Activated CD8-positive, alpha-beta T cell treated with anti-CD3 and anti-CD28 coated beads for 36 hours (primary cell): ENCODE measurements around the gene BROX. TPM values are rescaled to one million over a fixed set of nuclear protein-coding genes. Genes with fewer than 3 reads are reported as not detected.
"Not testable (repeated sequence)": the region's sequence is repeated elsewhere in the genome, so short reads cannot be mapped to it uniquely, and the experiment has no call there.

Experiments used
- ATAC-seq: fragments of 200-7000 bp; cut with Tn5 transposase; one replicate; pipeline ENCODE4 v1.10.0; 2021; ENCODE audit warnings: mild to moderate bottlenecking, moderate library complexity
- CTCF ChIA-PET: fragments of 350-600 bp; sonication (Branson Sonifier 250); formaldehyde crosslinking; loops from one replicate; lab custom pipeline; 2021; ENCODE audit warnings: antibody characterized with exemption; lab: Charles Lee
- POLR2A ChIA-PET: fragments of 350-600 bp; sonication (Branson Sonifier 250); formaldehyde crosslinking; loops from one replicate; lab custom pipeline; 2021; ENCODE audit warnings: antibody characterized with exemption; lab: Charles Lee
- DNase-seq: peaks from one replicate; pipeline ENCODE4 v3.0.0-alpha.2; 2020
- H3K27ac Mint-ChIP-seq: one replicate; pipeline ENCODE4 v1.8.0; 2021; ENCODE audit warnings: mild to moderate bottlenecking, mixed read lengths
- H3K27me3 Mint-ChIP-seq: one replicate; pipeline ENCODE4 v1.8.0; 2021; ENCODE audit warnings: mixed read lengths
- H3K36me3 Mint-ChIP-seq: one replicate; pipeline ENCODE4 v1.8.0; 2021; ENCODE audit warnings: low read depth, mixed read lengths
- H3K4me1 Mint-ChIP-seq: one replicate; pipeline ENCODE4 v1.8.0; 2021; ENCODE audit warnings: low read depth, mixed read lengths
- H3K4me3 Mint-ChIP-seq: one replicate; pipeline ENCODE4 v1.8.0; 2021; ENCODE audit warnings: mild to moderate bottlenecking, moderate library complexity, mixed read lengths
- H3K9me3 Mint-ChIP-seq: one replicate; pipeline ENCODE4 v1.8.0; 2021; ENCODE audit warnings: mixed read lengths
- CTCF ChIP-seq: fragments of 200-600 bp; IDR thresholded peaks from one replicate; pipeline ENCODE4 v1.8.0; 2022; ENCODE audit warnings: antibody characterized with exemption, mild to moderate bottlenecking
- intact Hi-C: fragments of 100-400 bp; cut with micrococcal nuclease; formaldehyde crosslinking; loops from one replicate; pipeline ENCODE4 v1.10.0; 2022
- total RNA-seq, 2 experiments: library from RNA; stranded (reverse); gene quantifications; one replicate each; pipeline ENCODE4 v1.2.3, GENCODE V29; 2021

Gene BROX
- total RNA-seq, 2 experiments from 2014 or later = 25.7 to 32.8 TPM

- CTCF ChIA-PET = interaction anchor here (1.7 kb wide), 1 partner anchor 387 kb away, joined by 7 read pairs; no protein-coding TSS in a partner anchor
- Mint-ChIP-seq H3K9me3 (no peaks in the 10 kb centered on the region), H3K4me1 (peaks cover 6% of the 10 kb centered on the region), H3K27ac (no peak within 1 kb of the TSS), H3K36me3 (peaks cover 12% of the 10 kb centered on the region), H3K4me3 (no peak within 1 kb of the TSS), H3K27me3 (no peaks in the 10 kb centered on the region)
- TF ChIP-seq CTCF = no peak
- DNase-seq (no peak), ATAC-seq (no peak)
- intact Hi-C loops = no loop called here
- POLR2A ChIA-PET = no interaction called here
These were observed 24.6 kb downstream of the BROX start, which contains the start of gene FAM177B for GRCh38 chr1:222736972-222737371. FAM177B (plus strand) TSS chr1:222737202; CDS start chr1:222746546, 9,344 bp downstream.

GRCh38 chr1:222739465-222739864, 27.1 kb downstream of the BROX start:
- Mint-ChIP-seq H3K27me3 (no peaks in the 10 kb centered on the region), H3K4me1 (no peaks in the 10 kb centered on the region), H3K36me3 (peaks cover 2% of the 10 kb centered on the region), H3K4me3 (no peak overlapping the region), H3K27ac (no peak overlapping the region), H3K9me3 (no peaks in the 10 kb centered on the region)
- intact Hi-C loops = loop anchor here (2.0 kb wide), 1 partner anchor 341 kb away; no protein-coding TSS in a partner anchor
- no peak for ATAC-seq
- DNase-seq = no peak
- ChIA-PET POLR2A (no interaction called here), CTCF (interaction anchor here (0.7 to 1.7 kb wide), 12 partner anchors 12 to 384 kb away, joined by 3 to 8 read pairs (median 4); no protein-coding TSS in a partner anchor)
- TF ChIP-seq CTCF = no peak

GRCh38 chr1:222739929-222740328, 27.6 kb downstream of the BROX start:
- H3K27me3 Mint-ChIP-seq = no peaks in the 10 kb centered on the region
- no peak overlapping the region for H3K4me3 Mint-ChIP-seq
- ChIA-PET CTCF (interaction anchor here (0.9 to 1.7 kb wide), 4 partner anchors 33 to 384 kb away, joined by 3 to 8 read pairs (median 4); no protein-coding TSS in a partner anchor), POLR2A (no interaction called here)
- H3K36me3 Mint-ChIP-seq = peaks cover 2% of the 10 kb centered on the region
- TF ChIP-seq CTCF = no peak
- H3K27ac Mint-ChIP-seq = no peak overlapping the region
- intact Hi-C loops = loop anchor here (2.0 kb wide), 1 partner anchor 341 kb away; no protein-coding TSS in a partner anchor
- H3K4me1 Mint-ChIP-seq = no peaks in the 10 kb centered on the region
- no peaks in the 10 kb centered on the region for H3K9me3 Mint-ChIP-seq
- ATAC-seq (no peak), DNase-seq (no peak)

GRCh38 chr1:222741630-222742457, 29.5 kb downstream of the BROX start:
- H3K4me3 Mint-ChIP-seq, intact Hi-C loops: not testable (repeated sequence)

GRCh38 chr1:222749927-222750326, 37.6 kb downstream of the BROX start:
- ATAC-seq = no peak
- intact Hi-C loops = no loop called here

More at GRCh38 chr1:222741630-222742457, 29.5 kb downstream of the BROX start:
- H3K27me3 Mint-ChIP-seq, H3K27ac Mint-ChIP-seq, H3K9me3 Mint-ChIP-seq, DNase-seq, H3K36me3 Mint-ChIP-seq, POLR2A ChIA-PET, ATAC-seq, H3K4me1 Mint-ChIP-seq: not testable (repeated sequence)
- CTCF ChIA-PET = interaction anchor here (0.8 to 1.7 kb wide), 2 partner anchors 340 to 348 kb away, joined by 3 to 6 read pairs; no protein-coding TSS in a partner anchor

More at GRCh38 chr1:222749927-222750326, 37.6 kb downstream of the BROX start:
- H3K4me1 Mint-ChIP-seq = no peaks in the 10 kb centered on the region
- ChIA-PET CTCF (interaction anchor here (0.6 to 1.3 kb wide), 3 partner anchors 27 to 1681 kb away, joined by 3 to 4 read pairs (median 3); no protein-coding TSS in a partner anchor), POLR2A (no interaction called here)
- TF ChIP-seq CTCF = no peak
- DNase-seq = no peak
- H3K36me3 Mint-ChIP-seq = no peaks in the 10 kb centered on the region
- H3K9me3 Mint-ChIP-seq = no peaks in the 10 kb centered on the region
- H3K27ac Mint-ChIP-seq = no peak overlapping the region
- H3K4me3 Mint-ChIP-seq = no peak overlapping the region
- H3K27me3 Mint-ChIP-seq = no peaks in the 10 kb centered on the region
